Activated naive CD4-positive, alpha-beta T cell treated with anti-CD3 and anti-CD28 coated beads for 36 hours (primary cell): ENCODE measurements around the gene ZFYVE1. TPM values are rescaled to one million over a fixed set of nuclear protein-coding genes. Genes with fewer than 3 reads are reported as not detected.
"Not testable (repeated sequence)": the region's sequence is repeated elsewhere in the genome, so short reads cannot be mapped to it uniquely, and the experiment has no call there.

Experiments used
- CTCF ChIA-PET: fragments of 350-600 bp; sonication (Branson Sonifier 250); formaldehyde crosslinking; loops from one replicate; lab custom pipeline; 2021; ENCODE audit warnings: antibody characterized with exemption; lab: Charles Lee
- DNase-seq: peaks from one replicate; pipeline ENCODE4 v3.0.0-alpha.2; 2020
- H3K27ac Mint-ChIP-seq: one replicate; pipeline ENCODE4 v1.8.0; 2021; ENCODE audit warnings: mild to moderate bottlenecking, mixed read lengths
- H3K27me3 Mint-ChIP-seq: one replicate; pipeline ENCODE4 v1.8.0; 2021; ENCODE audit warnings: low read depth, mixed read lengths
- H3K36me3 Mint-ChIP-seq: one replicate; pipeline ENCODE4 v1.8.0; 2021; ENCODE audit warnings: low read depth, mixed read lengths
- H3K4me1 Mint-ChIP-seq: one replicate; pipeline ENCODE4 v1.8.0; 2021; ENCODE audit warnings: low read depth, mixed read lengths
- H3K4me3 Mint-ChIP-seq: one replicate; pipeline ENCODE4 v1.8.0; 2021; ENCODE audit warnings: mild to moderate bottlenecking, moderate library complexity, mixed read lengths
- H3K9me3 Mint-ChIP-seq: one replicate; pipeline ENCODE4 v1.8.0; 2021; ENCODE audit warnings: mixed read lengths
- intact Hi-C: fragments of 100-400 bp; cut with micrococcal nuclease; formaldehyde crosslinking; loops from one replicate; pipeline ENCODE4 v1.15.1; 2023
- total RNA-seq, 2 experiments: library from RNA; stranded (reverse); gene quantifications; one replicate each; pipeline ENCODE4 v1.2.3, GENCODE V29; 2021

Gene ZFYVE1
- total RNA-seq, 2 experiments from 2014 or later = 8.5 to 9.2 TPM

DNA sequence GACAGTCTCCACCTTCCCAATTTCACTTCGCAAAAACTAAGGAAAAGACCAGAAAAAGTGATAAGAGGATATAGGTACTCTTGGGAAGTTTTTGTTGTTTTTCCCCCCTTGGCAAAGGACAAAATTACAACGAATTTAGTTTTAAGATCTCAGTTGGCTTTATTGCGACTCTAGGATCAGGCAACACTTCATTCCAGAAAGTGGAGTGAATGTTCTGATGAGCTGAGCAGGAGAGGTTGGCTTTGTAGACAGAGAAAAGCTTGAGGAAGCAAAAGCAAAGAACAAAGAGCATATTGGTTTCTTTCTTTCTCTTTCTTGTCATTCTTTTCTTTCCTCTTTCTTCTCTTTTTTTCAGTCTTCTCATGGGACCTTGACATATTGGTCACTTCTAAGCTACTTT is 640 bp upstream of the ZFYVE1 start:
- Mint-ChIP-seq H3K36me3 (peaks cover 11% of the 10 kb centered on the region), H3K9me3 (no peaks in the 10 kb centered on the region), H3K27ac (peak overlapping the region; percentile 80), H3K27me3 (no peaks in the 10 kb centered on the region), H3K4me1 (peaks cover 34% of the 10 kb centered on the region), H3K4me3 (peak overlapping the region; percentile 92)
- intact Hi-C loops = loop anchor here (1.0 to 5.0 kb wide), 7 partner anchors 31 to 1472 kb away; partner anchors contain the start of genes DCAF4, NUMB, PSEN1 and RBM25
- DNase-seq = no peak
- CTCF ChIA-PET = interaction anchor here (0.5 to 1.4 kb wide), 4 partner anchors 15 to 79 kb away, joined by 3 to 6 read pairs (median 4); partner anchors contain the start of gene RBM25

DNA sequence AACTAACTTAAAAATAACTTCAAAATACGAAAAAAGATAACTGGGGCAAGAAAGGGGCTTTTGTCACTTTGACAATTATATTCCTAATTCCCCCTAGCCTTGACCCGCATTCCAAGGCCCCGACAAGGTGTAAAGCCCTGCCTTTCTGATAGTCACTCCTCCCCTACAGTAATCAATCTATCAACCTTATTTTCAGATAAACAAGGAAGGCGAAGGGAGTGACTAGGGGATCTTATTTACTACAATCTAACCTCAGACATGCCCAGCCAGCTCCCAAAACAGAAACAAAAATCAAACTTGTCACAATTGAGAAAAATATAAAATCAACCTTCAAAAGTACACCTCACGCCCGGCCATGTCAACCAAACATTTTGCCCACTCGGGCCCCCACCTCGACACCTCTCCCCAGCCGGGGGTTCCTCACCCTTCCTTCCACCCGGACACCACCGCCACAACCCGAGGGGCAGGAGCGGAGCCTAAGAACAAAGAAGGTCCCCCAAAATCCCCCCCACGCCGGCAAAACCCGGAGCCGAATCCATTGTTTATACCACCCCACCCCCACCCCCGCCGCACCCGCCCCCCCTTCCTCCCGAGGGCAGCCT is 562 bp downstream of the ZFYVE1 start:
- CTCF ChIA-PET = interaction anchor here (1.0 kb wide), 1 partner anchor 78 kb away, joined by 4 read pairs; no protein-coding TSS in a partner anchor
- intact Hi-C loops = loop anchor here (2.0 to 5.0 kb wide), 2 partner anchors 432 to 549 kb away; partner anchors contain the start of gene NUMB
- no peak overlapping the region for H3K27ac Mint-ChIP-seq
- peaks cover 12% of the 10 kb centered on the region for H3K36me3 Mint-ChIP-seq
- H3K9me3 Mint-ChIP-seq = no peaks in the 10 kb centered on the region
- H3K27me3 Mint-ChIP-seq = no peaks in the 10 kb centered on the region
- peak overlapping the region; percentile 92 for H3K4me3 Mint-ChIP-seq
- DNase-seq = peak; percentile 8
- H3K4me1 Mint-ChIP-seq = peaks cover 44% of the 10 kb centered on the region

DNA sequence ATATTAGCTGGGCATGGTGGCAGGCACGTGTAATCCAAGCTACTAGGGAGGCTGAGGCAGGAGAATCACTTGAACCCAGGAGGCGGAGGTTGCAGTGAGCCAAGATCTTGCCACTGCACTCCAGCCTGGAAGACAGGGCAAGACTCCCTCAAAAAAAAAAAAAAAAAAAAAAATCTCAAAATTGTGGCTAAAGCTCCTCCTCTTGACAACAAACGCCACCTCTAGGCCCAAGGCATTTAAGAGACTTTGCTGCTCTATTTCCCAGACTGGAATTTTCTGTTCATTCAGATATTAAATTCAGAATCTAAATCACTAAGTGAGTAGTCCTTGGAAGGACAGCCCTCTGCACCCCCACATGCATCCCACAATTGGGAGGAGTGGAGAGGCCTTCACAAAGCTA is 1.4 kb downstream of the ZFYVE1 start:
- no peak overlapping the region for H3K27ac Mint-ChIP-seq
- H3K4me1 Mint-ChIP-seq = peaks cover 45% of the 10 kb centered on the region
- intact Hi-C loops = loop anchor here (5.0 kb wide), 1 partner anchor 548 kb away; no protein-coding TSS in a partner anchor
- no peak overlapping the region for H3K4me3 Mint-ChIP-seq
- H3K36me3 Mint-ChIP-seq = peaks cover 12% of the 10 kb centered on the region
- H3K27me3 Mint-ChIP-seq = no peaks in the 10 kb centered on the region
- CTCF ChIA-PET = interaction anchor here (0.8 kb wide), 1 partner anchor 30 kb away, joined by 3 read pairs; no protein-coding TSS in a partner anchor
- H3K9me3 Mint-ChIP-seq = no peaks in the 10 kb centered on the region
- DNase-seq = no peak

DNA sequence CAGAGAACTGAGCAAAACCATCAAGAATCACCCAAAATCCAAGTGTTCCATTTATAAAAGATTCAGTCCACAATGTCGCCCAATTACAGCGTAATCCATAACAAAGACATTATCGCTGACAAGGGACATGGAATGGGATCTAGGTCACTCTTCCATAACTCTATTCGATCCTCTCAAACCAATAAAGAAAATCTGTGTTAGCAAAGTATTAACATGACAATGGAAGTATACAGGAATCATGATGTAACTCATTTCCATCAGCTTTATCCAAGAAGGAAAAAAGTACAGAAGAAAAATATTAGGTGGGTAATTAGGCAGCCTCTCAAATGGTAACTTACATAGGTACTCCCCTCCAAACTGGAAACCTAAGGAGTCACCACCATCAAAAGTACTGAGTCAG is 4.9 kb downstream of the ZFYVE1 start:
- CTCF ChIA-PET = no interaction called here
- intact Hi-C loops = no loop called here
- peaks cover 41% of the 10 kb centered on the region for H3K4me1 Mint-ChIP-seq
- no peaks in the 10 kb centered on the region for H3K27me3 Mint-ChIP-seq
- peaks cover 15% of the 10 kb centered on the region for H3K36me3 Mint-ChIP-seq
- DNase-seq = no peak
- H3K27ac Mint-ChIP-seq = no peak overlapping the region
- no peak overlapping the region for H3K4me3 Mint-ChIP-seq
- no peaks in the 10 kb centered on the region for H3K9me3 Mint-ChIP-seq

DNA sequence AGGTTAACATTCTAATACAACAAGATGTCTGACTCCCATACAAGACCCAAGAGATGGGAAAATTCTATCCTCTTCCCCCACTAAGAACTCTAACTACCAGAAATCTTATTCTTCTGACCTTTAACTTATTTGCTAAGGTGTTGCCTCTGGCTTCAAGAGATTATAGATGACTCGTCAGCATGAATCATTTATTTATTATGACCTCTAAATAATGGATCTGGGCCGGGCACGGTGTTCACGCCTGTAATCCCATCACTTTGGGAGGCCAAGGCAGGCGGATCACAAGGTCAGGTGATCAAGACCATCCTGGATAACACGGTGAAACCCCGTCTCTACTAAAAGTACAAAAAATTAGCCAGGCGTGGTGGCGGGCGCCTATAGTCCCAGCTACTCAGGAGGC is 10.9 kb downstream of the ZFYVE1 start:
- H3K27me3 Mint-ChIP-seq, DNase-seq, H3K9me3 Mint-ChIP-seq, H3K27ac Mint-ChIP-seq, H3K4me3 Mint-ChIP-seq, intact Hi-C loops, CTCF ChIA-PET: not testable (repeated sequence)
- Mint-ChIP-seq H3K36me3 (peaks cover 14% of the 10 kb centered on the region), H3K4me1 (peaks cover 22% of the 10 kb centered on the region)

DNA sequence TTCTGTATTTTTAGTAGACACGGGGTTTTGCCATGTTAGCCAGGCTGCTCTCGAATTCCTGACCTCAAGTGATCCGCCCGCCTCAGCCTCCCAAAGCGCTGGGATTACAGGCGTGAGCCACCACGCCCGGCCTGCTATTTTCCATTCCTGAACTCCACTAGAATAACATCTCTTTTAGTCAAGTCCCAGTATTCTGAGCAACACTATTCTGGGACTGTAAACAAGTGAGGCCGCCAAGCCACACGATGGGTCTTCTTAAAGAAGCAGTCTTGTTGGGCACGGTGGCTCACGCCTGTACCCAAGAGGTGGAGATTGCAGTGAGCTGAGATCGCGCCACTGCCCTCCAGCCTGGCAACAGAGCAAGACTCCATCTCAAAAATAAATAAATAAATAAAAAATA is 11.4 kb downstream of the ZFYVE1 start:
- Mint-ChIP-seq H3K36me3 (peaks cover 14% of the 10 kb centered on the region), H3K4me1 (peaks cover 22% of the 10 kb centered on the region)
- H3K27ac Mint-ChIP-seq, H3K4me3 Mint-ChIP-seq, DNase-seq, H3K27me3 Mint-ChIP-seq, intact Hi-C loops, H3K9me3 Mint-ChIP-seq: not testable (repeated sequence)
- CTCF ChIA-PET = interaction anchor here (0.6 kb wide), 1 partner anchor 77 kb away, joined by 3 read pairs; no protein-coding TSS in a partner anchor

DNA sequence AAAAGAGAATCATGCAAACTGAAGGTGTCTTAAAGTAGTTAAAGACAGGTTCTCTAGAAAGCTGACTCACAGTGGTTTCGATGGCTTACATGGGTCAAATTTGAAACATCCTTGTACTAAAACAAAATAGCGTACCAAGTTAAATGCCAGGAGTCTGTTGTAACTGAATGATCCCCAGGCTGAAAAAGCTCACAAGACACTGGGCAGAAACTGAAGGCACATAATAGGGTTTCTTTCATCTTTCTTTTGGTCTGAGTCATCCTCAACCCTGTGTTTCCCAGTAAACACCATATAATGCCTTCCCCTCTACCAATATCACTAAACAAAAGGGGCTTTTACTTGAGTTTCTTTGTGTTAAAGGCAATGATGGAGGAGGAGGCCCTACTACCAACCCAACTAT is 12.8 kb downstream of the ZFYVE1 start:
- Mint-ChIP-seq H3K4me3 (no peak overlapping the region), H3K9me3 (no peaks in the 10 kb centered on the region), H3K27ac (no peak overlapping the region), H3K4me1 (peaks cover 22% of the 10 kb centered on the region), H3K27me3 (no peaks in the 10 kb centered on the region), H3K36me3 (peaks cover 19% of the 10 kb centered on the region)
- intact Hi-C loops = no loop called here
- CTCF ChIA-PET = interaction anchor here (0.9 kb wide), 1 partner anchor 17 kb away, joined by 3 read pairs; no protein-coding TSS in a partner anchor
- DNase-seq = no peak

DNA sequence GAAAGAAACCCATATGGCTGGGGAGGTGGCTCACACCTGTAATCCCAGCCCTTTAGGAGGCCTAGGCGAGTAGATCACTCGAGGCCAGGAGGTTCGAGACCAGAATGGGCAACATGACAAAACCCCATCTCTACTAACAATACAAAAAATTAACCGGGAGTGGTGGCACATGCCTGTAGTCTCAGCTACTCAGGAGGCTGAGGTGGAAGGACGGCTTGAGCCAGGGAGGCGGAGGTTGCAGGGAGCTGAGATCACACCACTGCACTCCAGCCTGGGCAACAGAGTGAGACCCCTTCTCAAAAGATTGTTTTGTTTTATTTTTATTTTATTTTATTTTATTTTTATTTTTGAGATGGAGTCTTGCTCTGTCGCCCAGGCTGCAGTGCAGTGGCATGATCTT is 15.7 kb downstream of the ZFYVE1 start:
- H3K9me3 Mint-ChIP-seq, CTCF ChIA-PET, H3K4me3 Mint-ChIP-seq, intact Hi-C loops, H3K27ac Mint-ChIP-seq, DNase-seq, H3K27me3 Mint-ChIP-seq: not testable (repeated sequence)
- H3K36me3 Mint-ChIP-seq = peaks cover 17% of the 10 kb centered on the region
- peaks cover 18% of the 10 kb centered on the region for H3K4me1 Mint-ChIP-seq

DNA sequence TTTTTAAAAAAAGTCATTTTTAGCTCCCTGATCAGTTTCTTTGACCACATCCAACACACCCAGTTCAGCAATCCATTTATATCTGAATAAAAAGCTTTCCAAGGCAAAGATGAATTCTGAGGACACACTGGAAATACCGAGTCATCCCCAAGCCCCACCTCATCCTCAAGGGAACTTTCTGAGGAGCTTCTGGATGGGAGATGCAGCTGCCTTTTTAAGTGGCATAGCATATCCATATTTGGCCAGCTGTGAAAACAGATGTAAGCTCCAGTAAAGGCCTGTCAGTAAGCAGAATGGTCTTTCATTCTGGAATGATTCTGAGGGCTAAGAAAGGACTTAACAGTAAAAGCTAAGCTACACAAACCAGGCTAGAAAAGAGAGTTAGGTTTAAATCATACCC is 18.4 kb downstream of the ZFYVE1 start:
- H3K4me1 Mint-ChIP-seq = peaks cover 4% of the 10 kb centered on the region
- CTCF ChIA-PET = no interaction called here
- H3K27ac Mint-ChIP-seq = no peak overlapping the region
- H3K4me3 Mint-ChIP-seq = no peak overlapping the region
- intact Hi-C loops = no loop called here
- no peaks in the 10 kb centered on the region for H3K27me3 Mint-ChIP-seq
- H3K9me3 Mint-ChIP-seq = no peaks in the 10 kb centered on the region
- H3K36me3 Mint-ChIP-seq = peaks cover 13% of the 10 kb centered on the region
- DNase-seq = no peak

DNA sequence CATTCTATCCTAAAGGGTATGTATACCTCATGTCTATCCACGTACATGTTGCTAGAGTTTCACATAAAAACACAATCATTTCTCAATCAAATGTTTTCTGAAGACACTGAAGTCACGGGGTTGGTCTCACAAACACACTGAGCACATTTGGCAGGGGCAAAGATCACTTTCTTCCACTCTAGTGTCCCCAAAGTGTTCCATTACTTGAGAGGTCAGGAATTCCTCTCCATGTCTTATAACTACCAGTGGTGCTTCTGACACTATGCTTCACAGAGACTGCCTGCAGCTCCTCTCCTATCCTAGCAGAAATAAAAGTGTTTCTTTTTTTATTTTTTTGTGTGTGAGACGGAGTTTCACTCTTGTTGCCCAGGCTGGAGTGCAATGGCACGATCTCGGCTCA is 19.1 kb downstream of the ZFYVE1 start:
- peaks cover 12% of the 10 kb centered on the region for H3K36me3 Mint-ChIP-seq
- H3K9me3 Mint-ChIP-seq = no peaks in the 10 kb centered on the region
- H3K4me1 Mint-ChIP-seq = peaks cover 4% of the 10 kb centered on the region
- no peak overlapping the region for H3K4me3 Mint-ChIP-seq
- intact Hi-C loops = no loop called here
- CTCF ChIA-PET = no interaction called here
- no peak for DNase-seq
- no peaks in the 10 kb centered on the region for H3K27me3 Mint-ChIP-seq
- H3K27ac Mint-ChIP-seq = no peak overlapping the region

DNA sequence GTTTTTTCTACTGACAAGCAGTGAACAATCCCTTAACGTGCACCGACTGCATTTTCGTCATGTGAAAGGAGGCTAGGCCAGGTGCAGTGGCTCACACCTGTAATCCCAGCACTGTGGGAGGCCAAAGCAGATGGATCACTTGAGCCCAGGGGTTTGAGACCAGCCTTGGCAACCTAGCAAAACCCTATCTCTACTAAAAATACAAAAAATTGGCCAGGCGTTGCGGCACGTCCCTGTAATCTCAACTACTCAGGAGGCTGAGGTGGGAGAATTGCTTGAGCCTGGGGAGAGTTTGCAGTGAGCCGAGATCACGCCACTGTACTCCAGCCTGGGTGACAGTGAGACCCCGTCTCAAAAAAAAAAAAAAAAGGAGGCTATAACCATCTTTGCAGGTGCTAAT is 22.3 kb downstream of the ZFYVE1 start:
- CTCF ChIA-PET = interaction anchor here (0.5 kb wide), 1 partner anchor 90 kb away, joined by 3 read pairs; no protein-coding TSS in a partner anchor
- H3K36me3 Mint-ChIP-seq = not testable (repeated sequence)

DNA sequence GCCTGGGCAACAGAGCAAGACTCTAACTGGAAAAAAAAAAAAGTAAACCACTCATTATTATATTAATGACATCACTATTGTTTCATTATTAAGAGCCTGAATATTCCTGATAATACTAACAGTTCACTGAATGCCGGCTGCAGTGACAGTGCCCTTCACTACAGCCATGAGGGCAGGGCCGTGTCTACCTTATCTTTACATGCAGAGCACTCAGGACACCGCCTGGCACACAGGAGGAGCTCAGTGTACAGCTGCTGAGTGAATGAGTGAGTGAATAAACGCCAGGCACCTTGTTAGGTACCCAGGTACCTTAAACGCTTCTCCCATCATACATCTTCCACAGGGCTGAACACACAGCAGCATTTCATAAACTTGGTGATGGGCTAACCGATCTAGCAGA is 23.2 kb downstream of the ZFYVE1 start:
- intact Hi-C loops = no loop called here
- Mint-ChIP-seq H3K36me3 (peaks cover 1% of the 10 kb centered on the region), H3K4me1 (peaks cover 1% of the 10 kb centered on the region), H3K4me3 (no peak overlapping the region), H3K9me3 (no peaks in the 10 kb centered on the region), H3K27ac (no peak overlapping the region), H3K27me3 (no peaks in the 10 kb centered on the region)
- DNase-seq = no peak
- CTCF ChIA-PET = no interaction called here

More for the DNA sequence above, 22.3 kb downstream of the ZFYVE1 start:
- DNase-seq, H3K27me3 Mint-ChIP-seq, H3K4me1 Mint-ChIP-seq, intact Hi-C loops, H3K9me3 Mint-ChIP-seq, H3K4me3 Mint-ChIP-seq, H3K27ac Mint-ChIP-seq: not testable (repeated sequence)

DNA sequence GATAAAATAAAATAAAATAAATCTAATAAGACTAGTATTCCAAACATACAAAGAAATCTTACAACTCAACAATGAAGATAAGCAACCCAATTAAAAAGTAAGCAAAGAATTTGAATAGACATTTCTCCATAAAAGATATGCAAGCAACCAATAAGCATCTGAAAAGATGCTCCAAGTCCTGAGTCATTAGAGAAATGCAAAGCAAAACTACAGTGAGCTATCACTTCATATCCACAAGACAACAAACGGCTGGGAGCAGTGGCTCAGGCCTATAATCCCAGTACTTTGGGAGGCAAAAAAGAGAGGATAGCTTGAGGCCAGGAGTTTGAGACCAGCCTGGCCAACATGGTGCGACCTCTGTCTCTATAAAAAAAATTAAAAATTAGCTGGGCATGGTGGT is 26.8 kb downstream of the ZFYVE1 start:
- Mint-ChIP-seq H3K9me3 (no peaks in the 10 kb centered on the region), H3K36me3 (peaks cover 12% of the 10 kb centered on the region), H3K27ac (no peak overlapping the region), H3K27me3 (no peaks in the 10 kb centered on the region), H3K4me3 (no peak overlapping the region), H3K4me1 (no peaks in the 10 kb centered on the region)
- no peak for DNase-seq
- CTCF ChIA-PET = interaction anchor here (0.7 kb wide), 1 partner anchor 182 kb away, joined by 4 read pairs; no protein-coding TSS in a partner anchor
- intact Hi-C loops = no loop called here
